PFSK-1 (cell line): ENCODE measurements around the gene RERE.

Source experiments
- FOXP2 ChIP-seq: optimal IDR thresholded peaks from 2 replicates; pipeline ENCODE3; 2011; ENCODE audit warnings: borderline replicate concordance, control low read depth, inconsistent platforms; ENCODE audit not compliant: insufficient read depth; ENCODE audit errors: extremely low read length, extremely low read depth
- POLR2AphosphoS5 ChIP-seq: IDR thresholded peaks from 2 replicates; pipeline ENCODE4 v1.6.1; 2012; ENCODE audit warnings: low read depth, mild to moderate bottlenecking, control low read depth, low read length, moderate library complexity
- SIN3A ChIP-seq: IDR thresholded peaks from 2 replicates; pipeline ENCODE4 v1.6.1; 2012; ENCODE audit warnings: mild to moderate bottlenecking, low read length, moderate library complexity, borderline replicate concordance; ENCODE audit not compliant: insufficient read depth
- TAF1 ChIP-seq: IDR thresholded peaks from 2 replicates; pipeline ENCODE4 v1.6.1; 2012; ENCODE audit warnings: low read length, control low read depth, borderline replicate concordance; ENCODE audit not compliant: insufficient read depth
- TF ChIP-seq, protein P1 (sequence below), 2 experiments: IDR thresholded peaks; 2 replicates each; pipeline versions ENCODE4 v1.6.1 to v1.8.0; 2011 to 2012; ENCODE audit warnings: low read depth in 2 of 2, low read length in 2 of 2, control low read depth in 1 of 2, inconsistent platforms in 1 of 2, mild to moderate bottlenecking in 1 of 2, moderate library complexity in 1 of 2; ENCODE audit not compliant: insufficient read depth in 1 of 2

DNA sequence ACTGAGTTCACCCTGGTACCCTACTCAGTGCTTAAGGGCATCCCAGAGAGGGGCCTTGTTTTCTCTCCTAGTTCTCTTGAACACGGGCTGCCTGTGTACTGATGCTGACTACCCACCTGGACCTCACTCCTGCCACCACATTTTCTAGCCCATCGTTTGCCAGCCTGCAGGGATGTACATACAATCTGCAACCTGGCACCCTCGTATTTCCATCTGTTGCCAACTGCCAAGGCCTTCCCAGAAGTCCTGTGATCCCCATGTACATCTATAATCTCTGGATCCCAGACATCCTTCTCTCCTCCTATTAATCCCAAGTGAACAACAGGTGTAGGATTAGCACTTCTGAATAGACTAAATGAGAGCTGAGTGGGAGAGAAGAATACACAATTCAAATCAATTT, 287.5 kb downstream of the RERE start:
- TF ChIP-seq POLR2AphosphoS5 (no peak), TAF1 (no peak), SIN3A (no peak), FOXP2 (no peak)
- TF ChIP-seq, protein P1, sequence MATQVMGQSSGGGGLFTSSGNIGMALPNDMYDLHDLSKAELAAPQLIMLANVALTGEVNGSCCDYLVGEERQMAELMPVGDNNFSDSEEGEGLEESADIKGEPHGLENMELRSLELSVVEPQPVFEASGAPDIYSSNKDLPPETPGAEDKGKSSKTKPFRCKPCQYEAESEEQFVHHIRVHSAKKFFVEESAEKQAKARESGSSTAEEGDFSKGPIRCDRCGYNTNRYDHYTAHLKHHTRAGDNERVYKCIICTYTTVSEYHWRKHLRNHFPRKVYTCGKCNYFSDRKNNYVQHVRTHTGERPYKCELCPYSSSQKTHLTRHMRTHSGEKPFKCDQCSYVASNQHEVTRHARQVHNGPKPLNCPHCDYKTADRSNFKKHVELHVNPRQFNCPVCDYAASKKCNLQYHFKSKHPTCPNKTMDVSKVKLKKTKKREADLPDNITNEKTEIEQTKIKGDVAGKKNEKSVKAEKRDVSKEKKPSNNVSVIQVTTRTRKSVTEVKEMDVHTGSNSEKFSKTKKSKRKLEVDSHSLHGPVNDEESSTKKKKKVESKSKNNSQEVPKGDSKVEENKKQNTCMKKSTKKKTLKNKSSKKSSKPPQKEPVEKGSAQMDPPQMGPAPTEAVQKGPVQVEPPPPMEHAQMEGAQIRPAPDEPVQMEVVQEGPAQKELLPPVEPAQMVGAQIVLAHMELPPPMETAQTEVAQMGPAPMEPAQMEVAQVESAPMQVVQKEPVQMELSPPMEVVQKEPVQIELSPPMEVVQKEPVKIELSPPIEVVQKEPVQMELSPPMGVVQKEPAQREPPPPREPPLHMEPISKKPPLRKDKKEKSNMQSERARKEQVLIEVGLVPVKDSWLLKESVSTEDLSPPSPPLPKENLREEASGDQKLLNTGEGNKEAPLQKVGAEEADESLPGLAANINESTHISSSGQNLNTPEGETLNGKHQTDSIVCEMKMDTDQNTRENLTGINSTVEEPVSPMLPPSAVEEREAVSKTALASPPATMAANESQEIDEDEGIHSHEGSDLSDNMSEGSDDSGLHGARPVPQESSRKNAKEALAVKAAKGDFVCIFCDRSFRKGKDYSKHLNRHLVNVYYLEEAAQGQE (IDR thresholded peaks at IDR 0.05; ENCODE audit: insufficient read depth in 1 of 2, low read depth in 2 of 2, low read length in 2 of 2) = no peak
